SK-N-SH (cell line): ENCODE results near the gene XIRP2. TPM values are rescaled to one million over a fixed set of nuclear protein-coding genes. Genes with fewer than 3 reads are reported as not detected.

ENCODE experiments used
- CTCF ChIA-PET: fragments of 300-600, 350-600 bp; formaldehyde crosslinking; extraction: SDS; loops from one replicate; lab custom pipeline; 2021; lab: Yijun Ruan, JAX
- POLR2A ChIA-PET: fragments of 350-600 bp; sonication (Branson Sonifier 250); formaldehyde crosslinking; extraction: SDS; loops from one replicate; lab custom pipeline; 2020; ENCODE audit warnings: antibody characterized with exemption, inconsistent platforms; lab: Yijun Ruan, JAX
- DNase-seq: peaks from one replicate; pipeline ENCODE4 v3.0.0; 2012
- H2AFZ ChIP-seq: fragments of 200-600 bp; sonication (generic); 2 replicates; pipeline ENCODE4 v1.8.1; 2016; ENCODE audit warnings: antibody characterized with exemption, mild to moderate bottlenecking, low read depth
- H3F3A ChIP-seq: fragments of 200-600 bp; sonication (generic); replicated peaks from 2 replicates; pipeline ENCODE3; 2016; ENCODE audit warnings: antibody characterized with exemption, mild to moderate bottlenecking; ENCODE audit not compliant: insufficient read depth
- H3K27ac ChIP-seq, 2 experiments: fragments of 200-500 bp in 1 of 2; fragments of 200-600 bp in 1 of 2; sonication (Bioruptor generic) in 1 of 2; sonication (generic), shearing (Covaris generic) in 1 of 2; 2 replicates each; pipeline versions ENCODE4 v1.5.1 to v1.6.1; 2014 to 2016; ENCODE audit warnings: low read depth in 2 of 2, inconsistent platforms in 1 of 2, low read length in 1 of 2, mild to moderate bottlenecking in 1 of 2, mixed read lengths in 1 of 2
- H3K27me3 ChIP-seq: fragments of 200-600 bp; sonication (generic), shearing (Covaris generic); 2 replicates; pipeline ENCODE4 v1.6.1; 2016; ENCODE audit warnings: mixed run types; ENCODE audit not compliant: insufficient read depth
- H3K36me3 ChIP-seq, 2 experiments: fragments of 200-500 bp in 1 of 2; fragments of 200-600 bp in 1 of 2; sonication (Bioruptor generic) in 1 of 2; sonication (generic) in 1 of 2; replicated peaks in 1 of 2; 2 replicates each; pipeline versions ENCODE3 to v1.5.1; 2014 to 2016; ENCODE audit warnings: low read length in 1 of 2, mild to moderate bottlenecking in 1 of 2; ENCODE audit not compliant: insufficient read depth in 2 of 2, control insufficient read depth in 1 of 2
- H3K4me1 ChIP-seq, 2 experiments: fragments of 200-500 bp in 1 of 2; fragments of 200-600 bp in 1 of 2; sonication (Bioruptor generic) in 1 of 2; sonication (generic), shearing (Covaris generic) in 1 of 2; 2 replicates each; pipeline versions ENCODE4 v1.5.1 to v1.6.1; 2014 to 2016; ENCODE audit warnings: low read depth in 1 of 2, low read length in 1 of 2, mixed run types in 1 of 2; ENCODE audit not compliant: insufficient read depth in 2 of 2, control insufficient read depth in 1 of 2
- H3K4me2 ChIP-seq: fragments of 200-600 bp; sonication (generic), shearing (Covaris generic); 2 replicates; pipeline ENCODE4 v1.6.1; 2017; ENCODE audit warnings: mixed run types
- H3K4me3 ChIP-seq, 2 experiments: fragments of 200-500 bp in 1 of 2; fragments of 200-600 bp in 1 of 2; sonication (Bioruptor generic) in 1 of 2; sonication (generic), shearing (Covaris generic) in 1 of 2; 2 replicates each; pipeline versions ENCODE4 v1.5.1 to v1.8.1; 2014 to 2016; ENCODE audit warnings: low read depth in 2 of 2, inconsistent platforms in 1 of 2, low read length in 1 of 2, mild to moderate bottlenecking in 1 of 2, mixed read lengths in 1 of 2, moderate library complexity in 1 of 2
- H3K79me2 ChIP-seq: fragments of 200-600 bp; sonication (generic); 2 replicates; pipeline ENCODE4 v1.8.1; 2017; ENCODE audit warnings: mild to moderate bottlenecking; ENCODE audit not compliant: insufficient read depth
- H3K9ac ChIP-seq: fragments of 200-600 bp; sonication (generic); 2 replicates; pipeline ENCODE4 v1.6.1; 2017; ENCODE audit warnings: mixed run types
- H3K9me2 ChIP-seq: fragments of 200-600 bp; sonication (generic); 2 replicates; pipeline ENCODE4 v1.6.1; 2017; ENCODE audit warnings: mixed run types
- H3K9me3 ChIP-seq: fragments of 200-600 bp; sonication (generic); 2 replicates; pipeline ENCODE4 v1.6.1; 2017; ENCODE audit warnings: mixed run types, mild to moderate bottlenecking, moderate library complexity
- H4K20me1 ChIP-seq: fragments of 200-600 bp; sonication (generic); 2 replicates; pipeline ENCODE4 v1.6.1; 2017; ENCODE audit warnings: mild to moderate bottlenecking, mixed run types; ENCODE audit not compliant: insufficient read depth
- FOXM1 ChIP-seq: IDR thresholded peaks from 2 replicates; pipeline ENCODE4 v1.4.0; 2012; ENCODE audit warnings: low read depth, mild to moderate bottlenecking
- GATA2 ChIP-seq: sonication (generic); formaldehyde crosslinking; IDR thresholded peaks from 2 replicates; pipeline ENCODE4 v1.5.0; 2020; ENCODE audit warnings: mild to moderate bottlenecking, missing genetic modification reagents
- IRF3 ChIP-seq: fragments of 150-350 bp; IDR thresholded peaks from 2 replicates; pipeline ENCODE4 v1.6.1; 2016; ENCODE audit warnings: mild to moderate bottlenecking, low read depth, low read length
- MAX ChIP-seq: IDR thresholded peaks from 2 replicates; pipeline ENCODE4 v1.4.0; 2012; ENCODE audit warnings: low read depth
- POLR2AphosphoS5 ChIP-seq: IDR thresholded peaks from 2 replicates; pipeline ENCODE4 v1.6.1; 2012; ENCODE audit warnings: low read depth, low read length
- RCOR1 ChIP-seq: fragments of 150-350 bp; IDR thresholded peaks from 2 replicates; pipeline ENCODE4 v1.6.1; 2017; ENCODE audit warnings: antibody characterized with exemption, low read length
- REST ChIP-seq: IDR thresholded peaks from 2 replicates; pipeline ENCODE4 v1.6.1; 2012; ENCODE audit warnings: mild to moderate bottlenecking, low read depth, low read length, moderate library complexity
- RFX5 ChIP-seq: IDR thresholded peaks from 2 replicates; pipeline ENCODE4 v1.6.1; 2012; ENCODE audit warnings: mild to moderate bottlenecking, improper control_type of control experiment, low read length
- RXRA ChIP-seq: IDR thresholded peaks from 2 replicates; pipeline ENCODE4 v1.4.0; 2012; ENCODE audit warnings: low read depth, mild to moderate bottlenecking, borderline replicate concordance
- SMC3 ChIP-seq: IDR thresholded peaks from 2 replicates; pipeline ENCODE4 v1.6.1; 2012; ENCODE audit warnings: low read depth, low read length, improper control_type of control experiment
- USF2 ChIP-seq: fragments of 150-350 bp; IDR thresholded peaks from 2 replicates; pipeline ENCODE4 v1.6.1; 2017; ENCODE audit warnings: antibody characterized with exemption, low read length, low read depth, borderline replicate concordance
- YY1 ChIP-seq: IDR thresholded peaks from 2 replicates; pipeline ENCODE4 v1.4.0; 2012; ENCODE audit warnings: low read depth, mild to moderate bottlenecking
- WGBS: methylation state at CpG from one replicate; pipeline ENCODE4 v1.1.6; 2017; ENCODE audit warnings: low lambda C conversion rate; 5-methylcytosine and 5-hydroxymethylcytosine counted together
- polyA plus RNA-seq, 3 experiments: library from polyadenylated mRNA; depleted of rRNA; stranded (reverse); fragments of >200 nt; gene quantifications; 2 replicates each; pipeline ENCODE4 v1.2.3, GENCODE V29; 2012
- TF ChIP-seq, protein P1 (sequence below): fragments of 200-600 bp; sonication (generic); IDR thresholded peaks from 2 replicates; pipeline ENCODE4 v1.6.1; 2017; ENCODE audit warnings: antibody characterized with exemption, mild to moderate bottlenecking, moderate library complexity

XIRP2 gene, protein sequence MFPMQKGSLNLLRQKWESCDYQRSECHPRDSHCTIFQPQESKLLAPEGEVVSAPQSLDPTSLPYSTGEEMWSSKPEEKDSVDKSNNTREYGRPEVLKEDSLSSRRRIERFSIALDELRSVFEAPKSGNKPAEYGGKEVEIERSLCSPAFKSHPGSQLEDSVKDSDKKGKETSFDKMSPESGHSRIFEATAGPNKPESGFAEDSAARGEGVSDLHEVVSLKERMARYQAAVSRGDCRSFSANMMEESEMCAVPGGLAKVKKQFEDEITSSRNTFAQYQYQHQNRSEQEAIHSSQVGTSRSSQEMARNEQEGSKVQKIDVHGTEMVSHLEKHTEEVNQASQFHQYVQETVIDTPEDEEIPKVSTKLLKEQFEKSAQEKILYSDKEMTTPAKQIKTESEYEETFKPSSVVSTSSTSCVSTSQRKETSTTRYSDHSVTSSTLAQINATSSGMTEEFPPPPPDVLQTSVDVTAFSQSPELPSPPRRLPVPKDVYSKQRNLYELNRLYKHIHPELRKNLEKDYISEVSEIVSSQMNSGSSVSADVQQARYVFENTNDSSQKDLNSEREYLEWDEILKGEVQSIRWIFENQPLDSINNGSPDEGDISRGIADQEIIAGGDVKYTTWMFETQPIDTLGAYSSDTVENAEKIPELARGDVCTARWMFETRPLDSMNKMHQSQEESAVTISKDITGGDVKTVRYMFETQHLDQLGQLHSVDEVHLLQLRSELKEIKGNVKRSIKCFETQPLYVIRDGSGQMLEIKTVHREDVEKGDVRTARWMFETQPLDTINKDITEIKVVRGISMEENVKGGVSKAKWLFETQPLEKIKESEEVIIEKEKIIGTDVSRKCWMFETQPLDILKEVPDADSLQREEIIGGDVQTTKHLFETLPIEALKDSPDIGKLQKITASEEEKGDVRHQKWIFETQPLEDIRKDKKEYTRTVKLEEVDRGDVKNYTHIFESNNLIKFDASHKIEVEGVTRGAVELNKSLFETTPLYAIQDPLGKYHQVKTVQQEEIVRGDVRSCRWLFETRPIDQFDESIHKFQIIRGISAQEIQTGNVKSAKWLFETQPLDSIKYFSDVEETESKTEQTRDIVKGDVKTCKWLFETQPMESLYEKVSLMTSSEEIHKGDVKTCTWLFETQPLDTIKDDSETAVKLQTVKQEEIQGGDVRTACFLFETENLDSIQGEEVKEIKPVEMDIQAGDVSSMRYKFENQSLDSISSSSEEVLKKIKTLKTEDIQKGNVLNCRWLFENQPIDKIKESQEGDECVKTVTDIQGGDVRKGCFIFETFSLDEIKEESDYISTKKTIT (N-terminal part only)
- polyA plus RNA-seq (2012; rRNA removed), result 0.02 and 0.03 TPM in 2 replicates
- polyA plus RNA-seq (2012; cell fraction: cytosol; rRNA removed), result 0.01 and 0.03 TPM in 2 replicates
- 0.02 and 0.05 TPM in 2 replicates for polyA plus RNA-seq (2012; cell fraction: nucleus; rRNA removed)

- H3K27ac ChIP-seq, result no peak within 1 kb of the TSS
- no peak within 1 kb of the TSS for H3K4me2 ChIP-seq
- no peak within 1 kb of the TSS for H3K4me3 ChIP-seq
- no peaks in the 10 kb centered on the region for H3K9me3 ChIP-seq
- no peak within 1 kb of the TSS for H3K9ac ChIP-seq
- ChIA-PET CTCF (interaction anchor here (1.8 kb wide), 1 partner anchor 9 kb away, joined by 4 read pairs; no protein-coding TSS in a partner anchor), POLR2A (no interaction called here)
- no peaks in the 10 kb centered on the region for H3K9me2 ChIP-seq
- H3K4me1 ChIP-seq, result no peaks in the 10 kb centered on the region; a peak in 1 of 4 replicates
- H3F3A ChIP-seq, result no peaks in the 10 kb centered on the region
- H3K36me3 ChIP-seq, result no peaks in the 10 kb centered on the region
- H3K27me3 ChIP-seq, result no peaks in the 10 kb centered on the region
- H3K79me2 ChIP-seq, result no peaks in the 10 kb centered on the region
- no peak within 1 kb of the TSS for H2AFZ ChIP-seq
- DNase-seq, result no peak
- no peaks in the 10 kb centered on the region for H4K20me1 ChIP-seq
- WGBS, result 56% methylated on average over 2 of the region's 2 CpGs
- no peak for TF ChIP-seq SMC3
- TF ChIP-seq, protein P1, sequence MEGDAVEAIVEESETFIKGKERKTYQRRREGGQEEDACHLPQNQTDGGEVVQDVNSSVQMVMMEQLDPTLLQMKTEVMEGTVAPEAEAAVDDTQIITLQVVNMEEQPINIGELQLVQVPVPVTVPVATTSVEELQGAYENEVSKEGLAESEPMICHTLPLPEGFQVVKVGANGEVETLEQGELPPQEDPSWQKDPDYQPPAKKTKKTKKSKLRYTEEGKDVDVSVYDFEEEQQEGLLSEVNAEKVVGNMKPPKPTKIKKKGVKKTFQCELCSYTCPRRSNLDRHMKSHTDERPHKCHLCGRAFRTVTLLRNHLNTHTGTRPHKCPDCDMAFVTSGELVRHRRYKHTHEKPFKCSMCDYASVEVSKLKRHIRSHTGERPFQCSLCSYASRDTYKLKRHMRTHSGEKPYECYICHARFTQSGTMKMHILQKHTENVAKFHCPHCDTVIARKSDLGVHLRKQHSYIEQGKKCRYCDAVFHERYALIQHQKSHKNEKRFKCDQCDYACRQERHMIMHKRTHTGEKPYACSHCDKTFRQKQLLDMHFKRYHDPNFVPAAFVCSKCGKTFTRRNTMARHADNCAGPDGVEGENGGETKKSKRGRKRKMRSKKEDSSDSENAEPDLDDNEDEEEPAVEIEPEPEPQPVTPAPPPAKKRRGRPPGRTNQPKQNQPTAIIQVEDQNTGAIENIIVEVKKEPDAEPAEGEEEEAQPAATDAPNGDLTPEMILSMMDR, result no peak
- TF ChIP-seq YY1, result no peak
- TF ChIP-seq USF2, result no peak
- no peak for TF ChIP-seq IRF3
- TF ChIP-seq FOXM1, result no peak
- no peak for TF ChIP-seq RXRA
- no peak for TF ChIP-seq RCOR1
- TF ChIP-seq MAX, result no peak
- no peak for TF ChIP-seq GATA2 (CRISPR knock-in tag)
- TF ChIP-seq POLR2AphosphoS5, result no peak
- no peak for TF ChIP-seq RFX5
- TF ChIP-seq REST, result no peak
These were observed at the start of gene XIRP2 for GRCh38 chr2:166888180-166888579. Gene XIRP2 (plus strand): TSS chr2:166888480. CDS start chr2:166903483, 15,003 bp downstream.
